Measurements from ENCODE around the gene ODC1. TPM values are rescaled to one million over a fixed set of nuclear protein-coding genes. Genes with fewer than 3 reads are reported as not detected.

ODC1 gene
- total RNA-seq, 4 donors from 2014 or later = 36.2 to 75.2 (median 43.2) TPM

GRCh38 chr2:10399358-10399757 lies 48.8 kb downstream of the ODC1 start:
- H3K27ac ChIP-seq = peak overlapping the region in 3 of 4 donors; percentile 21 to 80 (median 68)
- TF ChIP-seq POLR2A (IDR thresholded peaks at IDR 0.05) (no peak), EP300 (IDR thresholded peaks at IDR 0.05; ENCODE audit: low read depth) (no peak), CTCF (IDR thresholded peaks at IDR 0.05) (no peak), POLR2AphosphoS5 (IDR thresholded peaks at IDR 0.05) (no peak)
- in situ Hi-C loops (cut with MboI; ENCODE audit: low pct_ligation_motif_present in 1 of 4, low pct_unique_long_range_greater_than_20kb in 1 of 4, low sequenced_read_pairs in 3 of 4) = no loop called here
- intact Hi-C loops (cut with DNase I; ENCODE audit: low total_unique reads) = no loop called here
- no peaks in the 10 kb centered on the region for H3K27me3 ChIP-seq
- no peak for DNase-seq
- WGBS, 2 donors (ENCODE audit: low coverage in 1 of 2) = 79% methylated on average over 11 of the region's 16 CpGs; no CpG with 5 or more reads in 1 of the 2 donors
- no peaks in the 10 kb centered on the region for H3K9me3 ChIP-seq
- no peaks in the 10 kb centered on the region for H3K36me3 ChIP-seq
- H3K4me3 ChIP-seq = no peak overlapping the region
- peaks cover 9 to 28% (median 17%) of the 10 kb centered on the region in 4 donors for H3K4me1 ChIP-seq

GRCh38 chr2:10398496-10398895 lies 49.6 kb downstream of the ODC1 start:
- Histone ChIP-seq H3K4me3 (no peak overlapping the region), H3K36me3 (no peaks in the 10 kb centered on the region), H3K27me3 (no peaks in the 10 kb centered on the region), H3K4me1 (peaks cover 9 to 30% (median 18%) of the 10 kb centered on the region in 4 donors), H3K27ac (peak overlapping the region; percentile 45 to 50 (median 48)), H3K9me3 (no peaks in the 10 kb centered on the region)
- no peak for TF ChIP-seq POLR2AphosphoS5 (IDR thresholded peaks at IDR 0.05)
- no peak for TF ChIP-seq EP300 (IDR thresholded peaks at IDR 0.05; ENCODE audit: low read depth)
- TF ChIP-seq CTCF (IDR thresholded peaks at IDR 0.05) = no peak
- no peak for TF ChIP-seq POLR2A (IDR thresholded peaks at IDR 0.05)
- peak; percentile 77 for DNase-seq
- in situ Hi-C loops (cut with MboI; ENCODE audit: low pct_ligation_motif_present in 1 of 4, low pct_unique_long_range_greater_than_20kb in 1 of 4, low sequenced_read_pairs in 3 of 4) (no loop called here), intact Hi-C loops (cut with DNase I; ENCODE audit: low total_unique reads) (no loop called here)
- WGBS, 2 donors (ENCODE audit: low coverage in 1 of 2) = 55% methylated on average over 14 of the region's 14 CpGs; no CpG with 5 or more reads in 1 of the 2 donors

GRCh38 chr2:10397878-10398277 lies 50.2 kb downstream of the ODC1 start:
- peak overlapping the region; percentile 45 to 50 (median 48) for H3K27ac ChIP-seq
- intact Hi-C loops (cut with DNase I; ENCODE audit: low total_unique reads) = no loop called here
- no peaks in the 10 kb centered on the region for H3K36me3 ChIP-seq
- no peak overlapping the region for H3K4me3 ChIP-seq
- no peak for DNase-seq
- no peak for TF ChIP-seq POLR2AphosphoS5 (IDR thresholded peaks at IDR 0.05)
- H3K9me3 ChIP-seq = no peaks in the 10 kb centered on the region
- WGBS, 2 donors (ENCODE audit: low coverage in 1 of 2) = 80 to 81% methylated on average over 1 to 4 of the region's 4 CpGs
- no peaks in the 10 kb centered on the region for H3K27me3 ChIP-seq
- in situ Hi-C loops (cut with MboI; ENCODE audit: low pct_ligation_motif_present in 1 of 4, low pct_unique_long_range_greater_than_20kb in 1 of 4, low sequenced_read_pairs in 3 of 4) = no loop called here
- H3K4me1 ChIP-seq = peaks cover 9 to 34% (median 21%) of the 10 kb centered on the region in 4 donors

GRCh38 chr2:10397297-10397875 lies 50.7 kb downstream of the ODC1 start:
- Histone ChIP-seq H3K27ac (no peak overlapping the region), H3K4me1 (peaks cover 9 to 36% (median 23%) of the 10 kb centered on the region in 4 donors), H3K27me3 (no peaks in the 10 kb centered on the region), H3K36me3 (no peaks in the 10 kb centered on the region), H3K9me3 (no peaks in the 10 kb centered on the region), H3K4me3 (no peak overlapping the region)
- intact Hi-C loops (cut with DNase I; ENCODE audit: low total_unique reads) (no loop called here), in situ Hi-C loops (cut with MboI; ENCODE audit: low pct_ligation_motif_present in 1 of 4, low pct_unique_long_range_greater_than_20kb in 1 of 4, low sequenced_read_pairs in 3 of 4) (no loop called here)
- 80 to 87% methylated on average over 2 to 16 of the region's 16 CpGs for WGBS, 2 donors (ENCODE audit: low coverage in 1 of 2)
- no peak for DNase-seq
- TF ChIP-seq POLR2A (IDR thresholded peaks at IDR 0.05) (no peak), CTCF (IDR thresholded peaks at IDR 0.05) (no peak)

GRCh38 chr2:10396464-10396863 lies 51.7 kb downstream of the ODC1 start:
- no peak overlapping the region for H3K27ac ChIP-seq
- no peaks in the 10 kb centered on the region for H3K36me3 ChIP-seq
- 96% methylated on average over 13 of the region's 13 CpGs; no CpG with 5 or more reads in 1 of the 2 donors for WGBS, 2 donors (ENCODE audit: low coverage in 1 of 2)
- DNase-seq = no peak
- H3K4me1 ChIP-seq = peaks cover 9 to 35% (median 21%) of the 10 kb centered on the region in 4 donors
- no peaks in the 10 kb centered on the region for H3K9me3 ChIP-seq
- in situ Hi-C loops (cut with MboI; ENCODE audit: low pct_ligation_motif_present in 1 of 4, low pct_unique_long_range_greater_than_20kb in 1 of 4, low sequenced_read_pairs in 3 of 4) = no loop called here
- TF ChIP-seq POLR2AphosphoS5 (IDR thresholded peaks at IDR 0.05) = no peak
- TF ChIP-seq POLR2A (IDR thresholded peaks at IDR 0.05) = no peak
- no peak for TF ChIP-seq CTCF (IDR thresholded peaks at IDR 0.05)
- TF ChIP-seq EP300 (IDR thresholded peaks at IDR 0.05; ENCODE audit: low read depth) = no peak
- no peak overlapping the region for H3K4me3 ChIP-seq
- intact Hi-C loops (cut with DNase I; ENCODE audit: low total_unique reads) = no loop called here
- H3K27me3 ChIP-seq = no peaks in the 10 kb centered on the region
